CD4-positive, alpha-beta T cell (primary cell): ENCODE results near the gene TEX13B. TPM values are rescaled to one million over a fixed set of nuclear protein-coding genes. Genes with fewer than 3 reads are reported as not detected.

Experiments used
- ATAC-seq: fragments of 200-7000 bp; cut with Tn5 transposase; one replicate; pipeline ENCODE4 v1.10.0; 2022; ENCODE audit warnings: mild to moderate bottlenecking; ENCODE audit not compliant: poor library complexity
- CTCF ChIA-PET: fragments of 350-600 bp; sonication (Branson Sonifier 250); formaldehyde crosslinking; loops from one replicate; lab custom pipeline; 2021; ENCODE audit warnings: antibody characterized with exemption, inconsistent platforms; lab: Charles Lee
- POLR2A ChIA-PET: fragments of 350-600 bp; sonication (Branson Sonifier 250); formaldehyde crosslinking; loops from one replicate; lab custom pipeline; 2021; ENCODE audit warnings: antibody characterized with exemption, inconsistent platforms; lab: Charles Lee
- DNase-seq, 14 experiments: peaks; one replicate each; pipeline ENCODE4 v3.0.0-alpha.2; 2013 to 2020; ENCODE audit warnings: mixed read lengths in 2 of 14
- H3K27ac ChIP-seq, 2 donors: one replicate each; pipeline versions ENCODE4 v1.5.1 to v1.7.0; 2013; ENCODE audit warnings: low read length in 2 of 2, low read depth in 1 of 2, mild to moderate bottlenecking in 1 of 2
- H3K27me3 ChIP-seq, 2 experiments: 1 replicate in 1 of 2; 2 replicates in 1 of 2; pipeline versions ENCODE4 v1.6.1 to v1.7.0; 2013; ENCODE audit warnings: low read length in 2 of 2, control low read depth in 1 of 2, mild to moderate bottlenecking in 1 of 2, moderate library complexity in 1 of 2; ENCODE audit not compliant: insufficient read depth in 2 of 2, control insufficient read depth in 1 of 2
- H3K36me3 ChIP-seq: one replicate; pipeline ENCODE4 v1.6.1; 2013; ENCODE audit warnings: low read length, control low read depth; ENCODE audit not compliant: insufficient read depth
- H3K4me1 ChIP-seq: one replicate; pipeline ENCODE4 v1.6.1; 2013; ENCODE audit warnings: low read length, control low read depth; ENCODE audit not compliant: insufficient read depth
- H3K4me3 ChIP-seq: one replicate; pipeline ENCODE4 v1.5.1; 2013; ENCODE audit warnings: mild to moderate bottlenecking, low read length, moderate library complexity
- H3K9me3 ChIP-seq, 2 experiments: 1 replicate in 1 of 2; 2 replicates in 1 of 2; pipeline versions ENCODE4 v1.6.1 to v1.7.0; 2013; ENCODE audit warnings: low read length in 2 of 2, mild to moderate bottlenecking in 2 of 2, control low read depth in 1 of 2, moderate library complexity in 1 of 2; ENCODE audit not compliant: control insufficient read depth in 1 of 2, insufficient read depth in 1 of 2
- H3K27ac Mint-ChIP-seq: one replicate; pipeline ENCODE4 v1.8.0; 2020; ENCODE audit warnings: mixed read lengths
- H3K27me3 Mint-ChIP-seq: one replicate; pipeline ENCODE4 v1.8.0; 2021; ENCODE audit warnings: mixed read lengths
- H3K36me3 Mint-ChIP-seq: one replicate; pipeline ENCODE4 v1.8.0; 2021; ENCODE audit warnings: low read depth, mixed read lengths
- H3K4me1 Mint-ChIP-seq: one replicate; pipeline ENCODE4 v1.8.0; 2021; ENCODE audit warnings: low read depth, mixed read lengths
- H3K4me3 Mint-ChIP-seq: one replicate; pipeline ENCODE4 v1.8.0; 2020; ENCODE audit warnings: mild to moderate bottlenecking, mixed read lengths
- H3K9me3 Mint-ChIP-seq: one replicate; pipeline ENCODE4 v1.8.0; 2020; ENCODE audit warnings: mixed read lengths
- intact Hi-C, 2 experiments: fragments of 100-400 bp; cut with DNase I in 1 of 2; cut with micrococcal nuclease in 1 of 2; formaldehyde crosslinking; loops; one replicate each; pipeline versions ENCODE4 v1.15.1 to v1.9.0; 2023 to 2025; cut with DNase I, micrococcal nuclease
- total RNA-seq, 174 experiments: library from RNA in 2 of 174; stranded (reverse) in 2 of 174; gene quantifications; one replicate each; pipeline ENCODE4 v1.2.3 and lab custom pipeline; 2021 to 2026
- TF ChIP-seq, protein P1 (sequence below): fragments of 200-600 bp; IDR thresholded peaks from one replicate; pipeline ENCODE4 v1.8.0; 2022; ENCODE audit warnings: antibody characterized with exemption, mild to moderate bottlenecking

The TEX13B gene
- total RNA-seq, 2 experiments from 2014 or later: not detected

DNA sequence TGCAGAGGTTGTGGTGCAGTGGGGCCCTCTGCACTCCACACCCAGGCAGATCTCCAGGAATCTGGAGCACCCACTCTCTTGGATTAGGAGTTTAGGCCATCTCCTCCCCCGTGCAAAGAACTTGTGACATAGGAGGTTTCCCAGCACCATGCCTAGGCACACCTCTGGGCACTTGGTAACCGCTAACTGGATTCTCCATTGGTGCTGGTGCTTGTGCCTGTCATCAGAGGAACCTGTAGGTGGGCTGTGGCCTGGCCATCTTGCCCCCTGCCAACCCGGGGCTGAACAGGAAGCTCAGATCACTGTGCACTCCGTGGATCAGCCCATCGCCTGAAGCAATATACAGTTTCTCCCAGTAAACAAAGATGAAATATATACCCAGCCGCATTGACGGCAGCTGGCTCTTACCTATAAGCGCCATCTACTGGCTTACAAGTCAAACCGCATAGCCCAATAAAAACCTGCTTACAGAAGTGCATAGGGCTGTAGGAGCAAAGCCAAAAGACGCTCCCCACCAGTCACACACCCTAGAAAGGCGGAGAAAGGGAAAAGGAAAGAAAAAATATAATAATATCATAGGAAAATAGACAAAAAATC lies 19.1 kb upstream of the TEX13B start:
- Histone ChIP-seq H3K4me1 (peaks cover 6% of the 10 kb centered on the region), H3K27ac (no peak overlapping the region), H3K27me3 (no peaks in the 10 kb centered on the region), H3K9me3 (no peaks in the 10 kb centered on the region), H3K4me3 (no peak overlapping the region), H3K36me3 (no peaks in the 10 kb centered on the region)
- TF ChIP-seq, protein P1, sequence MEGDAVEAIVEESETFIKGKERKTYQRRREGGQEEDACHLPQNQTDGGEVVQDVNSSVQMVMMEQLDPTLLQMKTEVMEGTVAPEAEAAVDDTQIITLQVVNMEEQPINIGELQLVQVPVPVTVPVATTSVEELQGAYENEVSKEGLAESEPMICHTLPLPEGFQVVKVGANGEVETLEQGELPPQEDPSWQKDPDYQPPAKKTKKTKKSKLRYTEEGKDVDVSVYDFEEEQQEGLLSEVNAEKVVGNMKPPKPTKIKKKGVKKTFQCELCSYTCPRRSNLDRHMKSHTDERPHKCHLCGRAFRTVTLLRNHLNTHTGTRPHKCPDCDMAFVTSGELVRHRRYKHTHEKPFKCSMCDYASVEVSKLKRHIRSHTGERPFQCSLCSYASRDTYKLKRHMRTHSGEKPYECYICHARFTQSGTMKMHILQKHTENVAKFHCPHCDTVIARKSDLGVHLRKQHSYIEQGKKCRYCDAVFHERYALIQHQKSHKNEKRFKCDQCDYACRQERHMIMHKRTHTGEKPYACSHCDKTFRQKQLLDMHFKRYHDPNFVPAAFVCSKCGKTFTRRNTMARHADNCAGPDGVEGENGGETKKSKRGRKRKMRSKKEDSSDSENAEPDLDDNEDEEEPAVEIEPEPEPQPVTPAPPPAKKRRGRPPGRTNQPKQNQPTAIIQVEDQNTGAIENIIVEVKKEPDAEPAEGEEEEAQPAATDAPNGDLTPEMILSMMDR: peak; percentile 37
- Mint-ChIP-seq H3K4me1 (peaks cover 8% of the 10 kb centered on the region), H3K4me3 (no peak overlapping the region), H3K36me3 (no peaks in the 10 kb centered on the region), H3K27me3 (no peaks in the 10 kb centered on the region), H3K9me3 (no peaks in the 10 kb centered on the region), H3K27ac (peak overlapping the region; percentile 43)
- DNase-seq (peak in 9 of 14 experiments; percentile 7 to 70 (median 25)), ATAC-seq (peak; percentile 96)
- CTCF ChIA-PET: interaction anchor here (0.6 to 1.6 kb wide), 5 partner anchors 10 to 21 kb away, joined by 3 to 5 read pairs (median 3); no protein-coding TSS in a partner anchor
- intact Hi-C loops: no loop called here
- POLR2A ChIA-PET: interaction anchor here (0.6 to 1.1 kb wide), 2 partner anchors 17 to 304 kb away, joined by 3 to 8 read pairs; no protein-coding TSS in a partner anchor

DNA sequence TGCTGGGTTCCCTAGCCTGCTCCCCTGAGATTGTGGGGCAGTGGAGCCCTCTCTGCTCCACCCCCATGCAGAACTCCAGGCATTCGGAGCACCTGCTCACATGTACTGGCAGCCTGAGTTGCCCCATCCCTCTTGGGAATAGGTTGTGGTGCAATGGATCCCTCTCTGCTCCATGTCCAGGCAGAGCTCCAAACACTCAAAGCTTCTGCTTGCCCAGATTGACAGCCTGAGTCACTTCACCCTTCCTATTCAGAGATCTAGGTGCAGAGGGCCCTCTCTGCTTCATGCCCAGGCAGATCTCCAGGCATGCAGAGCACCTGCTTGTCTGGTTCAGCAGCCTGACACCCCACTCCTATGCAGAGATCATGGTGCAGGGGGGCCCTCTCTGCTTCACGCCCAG lies 18.6 kb upstream of the TEX13B start:
- peaks cover 8% of the 10 kb centered on the region for H3K4me1 Mint-ChIP-seq
- DNase-seq: no peak
- H3K27me3 ChIP-seq: no peaks in the 10 kb centered on the region

DNA sequence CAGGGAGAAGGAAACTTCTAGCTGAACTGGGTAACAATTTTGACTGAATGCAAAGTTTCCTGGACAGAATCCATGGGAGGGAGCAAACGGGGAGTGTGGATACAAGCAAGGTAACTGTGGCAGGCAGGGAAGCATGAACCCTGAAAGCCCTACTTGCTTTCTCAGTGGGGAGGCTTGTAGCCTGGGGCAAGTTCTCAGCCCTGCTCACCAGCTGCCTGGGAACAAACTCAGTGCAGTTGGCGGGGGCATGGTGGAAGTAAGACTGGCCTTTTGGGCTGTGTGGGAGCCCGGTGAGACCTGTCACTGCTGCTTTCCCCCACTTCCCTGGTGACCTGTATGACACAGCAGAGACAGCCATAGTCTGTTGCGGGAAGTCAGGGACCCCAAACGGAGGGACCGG lies 14.0 kb upstream of the TEX13B start:
- ChIA-PET CTCF (no interaction called here), POLR2A (no interaction called here)
- no peak for DNase-seq
- no peak overlapping the region for H3K4me3 Mint-ChIP-seq
- H3K27ac Mint-ChIP-seq: no peak overlapping the region
- Histone ChIP-seq H3K4me3 (no peak overlapping the region), H3K9me3 (no peaks in the 10 kb centered on the region), H3K4me1 (peaks cover 2% of the 10 kb centered on the region), H3K27ac (no peak overlapping the region), H3K36me3 (no peaks in the 10 kb centered on the region), H3K27me3 (no peaks in the 10 kb centered on the region)
- H3K27me3 Mint-ChIP-seq: no peaks in the 10 kb centered on the region
- intact Hi-C loops: no loop called here
- H3K9me3 Mint-ChIP-seq: no peaks in the 10 kb centered on the region
- ATAC-seq: no peak
- TF ChIP-seq, protein P1: no peak
- no peaks in the 10 kb centered on the region for H3K36me3 Mint-ChIP-seq
- H3K4me1 Mint-ChIP-seq: peaks cover under 1% of the 10 kb centered on the region

More for the DNA sequence above, 18.6 kb upstream of the TEX13B start:
- Mint-ChIP-seq H3K27ac (peak overlapping the region; percentile 43), H3K36me3 (no peaks in the 10 kb centered on the region), H3K9me3 (no peaks in the 10 kb centered on the region), H3K27me3 (no peaks in the 10 kb centered on the region), H3K4me3 (no peak overlapping the region)
- no peak for ATAC-seq
- Histone ChIP-seq H3K36me3 (no peaks in the 10 kb centered on the region), H3K4me3 (no peak overlapping the region), H3K4me1 (peaks cover 6% of the 10 kb centered on the region), H3K9me3 (no peaks in the 10 kb centered on the region), H3K27ac (no peak overlapping the region)
- intact Hi-C loops: no loop called here
- POLR2A ChIA-PET: interaction anchor here (1.1 kb wide), 1 partner anchor 18 kb away, joined by 3 read pairs; no protein-coding TSS in a partner anchor
- TF ChIP-seq, protein P1: no peak
- CTCF ChIA-PET: interaction anchor here (0.6 to 1.0 kb wide), 4 partner anchors 10 to 20 kb away, joined by 3 to 5 read pairs (median 3); no protein-coding TSS in a partner anchor
